BJ (cell line): ENCODE measurements around the gene ACAP1. TPM values are rescaled to one million over a fixed set of nuclear protein-coding genes. Genes with fewer than 3 reads are reported as not detected.
A peak's percentile ranks its signal among the peaks of the same experiment; 100 is the strongest.

ENCODE experiments used
- CTCF ChIA-PET: fragments of 350-600 bp; formaldehyde crosslinking; extraction: SDS; loops from one replicate; lab custom pipeline; 2021; ENCODE audit warnings: antibody characterized with exemption, inconsistent platforms; lab: Yijun Ruan, JAX
- POLR2A ChIA-PET: fragments of 300-600 bp; sonication (Branson Sonifier 250); formaldehyde crosslinking; extraction: SDS; loops from one replicate; lab custom pipeline; 2021; ENCODE audit warnings: antibody characterized with exemption; lab: Charles Lee
- DNase-seq: peaks from one replicate; pipeline ENCODE4 v3.0.0-alpha.2; 2011; ENCODE audit warnings: low read depth
- H3K27me3 ChIP-seq: 2 replicates; pipeline ENCODE4 v1.6.0; 2011; ENCODE audit warnings: low read length; ENCODE audit not compliant: control insufficient read depth, insufficient read depth
- H3K36me3 ChIP-seq: 2 replicates; pipeline ENCODE4 v1.5.1; 2011; ENCODE audit warnings: low read length; ENCODE audit not compliant: control insufficient read depth, insufficient read depth
- H3K4me3 ChIP-seq: 2 replicates; pipeline ENCODE4 v1.5.1; 2011; ENCODE audit warnings: low read depth, mild to moderate bottlenecking, control low read depth, low read length
- polyA plus RNA-seq: library from polyadenylated mRNA; depleted of rRNA; stranded (reverse); fragments of >200 nt; gene quantifications from 2 replicates; pipeline ENCODE4 v1.2.3, GENCODE V29; 2011
- TF ChIP-seq, protein P1 (sequence below): IDR thresholded peaks from 2 replicates; pipeline ENCODE4 v1.5.1; 2011; ENCODE audit warnings: low read depth, mild to moderate bottlenecking, control low read depth, inconsistent platforms, low read length, moderate library complexity; ENCODE audit not compliant: insufficient read depth

ACAP1 gene
- polyA plus RNA-seq, 1 experiment: 1.7 TPM

DNA sequence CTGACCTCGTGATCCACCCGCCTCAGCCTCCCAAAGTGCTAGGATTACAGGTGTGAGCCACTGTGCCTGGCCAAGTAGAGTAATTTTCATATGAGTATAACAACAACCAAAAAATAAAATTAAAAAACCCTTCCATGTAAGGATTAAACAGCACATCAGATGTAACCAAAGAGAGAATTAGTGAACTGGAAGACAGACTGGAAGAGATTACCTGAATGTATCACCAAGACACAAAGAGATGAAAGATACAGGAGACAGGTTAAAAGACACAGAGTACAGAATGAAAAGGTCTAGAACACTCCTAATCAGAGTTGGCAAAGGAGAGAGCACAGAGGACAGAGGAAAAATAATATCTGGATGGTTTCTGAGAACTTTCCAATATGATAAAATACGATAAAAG lies 42.8 kb downstream of the ACAP1 start:
- CTCF ChIA-PET: interaction anchor here (2.3 kb wide), 1 partner anchor 23 kb away, joined by 13 read pairs; no protein-coding TSS in a partner anchor
- TF ChIP-seq, protein P1, sequence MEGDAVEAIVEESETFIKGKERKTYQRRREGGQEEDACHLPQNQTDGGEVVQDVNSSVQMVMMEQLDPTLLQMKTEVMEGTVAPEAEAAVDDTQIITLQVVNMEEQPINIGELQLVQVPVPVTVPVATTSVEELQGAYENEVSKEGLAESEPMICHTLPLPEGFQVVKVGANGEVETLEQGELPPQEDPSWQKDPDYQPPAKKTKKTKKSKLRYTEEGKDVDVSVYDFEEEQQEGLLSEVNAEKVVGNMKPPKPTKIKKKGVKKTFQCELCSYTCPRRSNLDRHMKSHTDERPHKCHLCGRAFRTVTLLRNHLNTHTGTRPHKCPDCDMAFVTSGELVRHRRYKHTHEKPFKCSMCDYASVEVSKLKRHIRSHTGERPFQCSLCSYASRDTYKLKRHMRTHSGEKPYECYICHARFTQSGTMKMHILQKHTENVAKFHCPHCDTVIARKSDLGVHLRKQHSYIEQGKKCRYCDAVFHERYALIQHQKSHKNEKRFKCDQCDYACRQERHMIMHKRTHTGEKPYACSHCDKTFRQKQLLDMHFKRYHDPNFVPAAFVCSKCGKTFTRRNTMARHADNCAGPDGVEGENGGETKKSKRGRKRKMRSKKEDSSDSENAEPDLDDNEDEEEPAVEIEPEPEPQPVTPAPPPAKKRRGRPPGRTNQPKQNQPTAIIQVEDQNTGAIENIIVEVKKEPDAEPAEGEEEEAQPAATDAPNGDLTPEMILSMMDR: no peak
- Histone ChIP-seq H3K36me3 (no peaks in the 10 kb centered on the region), H3K27me3 (peaks cover 8% of the 10 kb centered on the region), H3K4me3 (no peak overlapping the region)
- DNase-seq: no peak
- POLR2A ChIA-PET: no interaction called here

DNA sequence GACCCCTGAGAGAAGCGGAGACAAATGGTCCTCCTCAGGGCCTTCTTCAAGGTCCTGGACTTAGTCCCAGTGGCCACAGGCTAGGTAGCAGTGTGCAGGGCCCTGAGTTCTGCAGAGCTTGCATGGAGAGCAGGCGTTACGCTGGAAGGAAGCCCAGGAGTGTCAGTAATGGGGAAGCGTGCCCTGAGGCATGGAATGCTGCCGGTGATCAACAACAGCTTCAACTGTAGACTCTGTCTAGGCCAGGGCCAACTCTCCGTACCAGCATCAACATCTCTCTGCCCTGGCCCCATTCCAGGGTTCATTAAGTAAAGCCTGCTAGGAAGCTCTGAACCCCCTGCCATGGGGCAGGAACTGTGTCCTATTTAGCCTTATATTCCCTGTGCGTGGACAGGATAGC lies 44.0 kb downstream of the ACAP1 start:
- Histone ChIP-seq H3K36me3 (no peaks in the 10 kb centered on the region), H3K4me3 (peak overlapping the region; percentile 41), H3K27me3 (peaks cover 8% of the 10 kb centered on the region)
- peak; percentile 39 for DNase-seq
- POLR2A ChIA-PET: no interaction called here
- CTCF ChIA-PET: interaction anchor here (0.7 to 2.3 kb wide), 4 partner anchors 24 to 180 kb away, joined by 3 to 13 read pairs (median 3); no protein-coding TSS in a partner anchor
- TF ChIP-seq, protein P1: no peak

DNA sequence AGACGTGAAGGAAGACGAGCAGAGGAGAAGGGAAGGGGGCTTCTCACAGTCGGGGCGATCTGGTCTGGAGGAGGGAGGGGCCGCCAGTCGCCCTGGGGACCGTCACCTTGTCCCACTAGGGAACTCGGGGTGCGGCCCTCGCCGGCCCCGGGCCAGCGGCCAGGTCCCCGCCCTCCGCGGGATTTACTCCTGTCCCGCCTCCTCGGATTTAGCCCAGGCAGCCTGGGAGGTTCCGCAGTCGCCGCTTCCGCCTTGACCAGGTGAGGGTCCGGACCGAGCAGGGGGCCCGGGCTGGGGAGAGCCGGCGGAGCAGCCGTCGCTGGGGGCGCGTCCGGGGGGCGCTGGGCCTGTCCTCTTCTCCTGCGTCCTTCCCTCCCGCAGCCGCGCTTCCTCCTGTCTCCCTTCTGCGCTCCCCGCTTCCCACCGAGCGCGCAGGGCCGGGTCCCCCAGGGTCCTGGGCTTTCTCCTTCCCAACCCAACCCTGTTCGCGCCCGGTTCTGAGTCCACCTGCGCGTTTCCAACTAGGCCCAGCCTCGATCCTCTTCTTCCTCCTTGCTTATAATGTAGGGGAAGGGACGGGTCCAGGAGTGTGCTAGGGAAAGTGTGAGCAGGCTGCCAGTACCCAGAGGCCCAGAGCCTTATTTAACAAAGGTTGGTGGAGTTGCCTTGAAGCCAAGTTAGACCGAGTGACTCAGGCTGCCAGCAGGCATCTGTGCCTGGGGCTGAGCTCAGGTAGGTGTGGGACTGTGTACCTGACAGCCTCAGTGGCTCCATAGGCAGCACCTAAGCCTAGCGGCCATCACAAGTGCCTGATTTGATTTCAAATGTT lies 44.7 kb downstream of the ACAP1 start, which contains the start of gene TNK1:
TSS of gene TNK1 (plus strand) at position 235 of the 829 bp plus-strand sequence. CDS start 1,838 bp downstream, outside the sequence.
- Histone ChIP-seq H3K36me3 (no peaks in the 10 kb centered on the region), H3K4me3 (peak within 1 kb of the TSS; percentile 41), H3K27me3 (peaks cover 8% of the 10 kb centered on the region)
- POLR2A ChIA-PET: no interaction called here
- DNase-seq: no peak
- CTCF ChIA-PET: interaction anchor here (0.7 to 2.3 kb wide), 3 partner anchors 25 to 179 kb away, joined by 3 to 13 read pairs (median 3); no protein-coding TSS in a partner anchor
- TF ChIP-seq, protein P1: no peak

DNA sequence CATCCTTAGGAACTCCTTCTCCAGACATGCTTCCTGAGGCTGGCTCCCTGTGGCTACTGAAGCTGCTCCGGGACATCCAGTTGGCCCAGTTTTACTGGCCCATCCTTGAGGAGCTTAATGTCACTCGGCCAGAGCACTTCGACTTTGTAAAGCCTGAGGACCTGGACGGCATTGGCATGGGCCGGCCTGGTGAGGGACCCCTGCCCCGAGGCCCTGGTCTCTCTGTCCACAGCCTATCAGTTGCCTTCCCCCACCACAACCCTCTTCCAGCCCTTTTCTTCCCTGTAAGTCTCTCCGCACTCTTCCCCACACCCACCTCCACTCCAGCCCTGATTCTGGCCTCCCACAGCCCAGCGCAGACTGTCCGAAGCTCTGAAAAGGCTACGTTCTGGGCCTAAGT lies 46.6 kb downstream of the ACAP1 start:
- DNase-seq: no peak
- ChIA-PET CTCF (interaction anchor here (0.8 to 5.7 kb wide), 2 partner anchors 27 to 305 kb away, joined by 4 to 26 read pairs; partner anchors contain the start of genes TMEM95 and TP53), POLR2A (no interaction called here)
- H3K36me3 ChIP-seq: peaks cover 2% of the 10 kb centered on the region; the same call in 1 of the 2 replicates
- peaks cover 8% of the 10 kb centered on the region for H3K27me3 ChIP-seq
- H3K4me3 ChIP-seq: no peak overlapping the region
- TF ChIP-seq, protein P1: no peak

DNA sequence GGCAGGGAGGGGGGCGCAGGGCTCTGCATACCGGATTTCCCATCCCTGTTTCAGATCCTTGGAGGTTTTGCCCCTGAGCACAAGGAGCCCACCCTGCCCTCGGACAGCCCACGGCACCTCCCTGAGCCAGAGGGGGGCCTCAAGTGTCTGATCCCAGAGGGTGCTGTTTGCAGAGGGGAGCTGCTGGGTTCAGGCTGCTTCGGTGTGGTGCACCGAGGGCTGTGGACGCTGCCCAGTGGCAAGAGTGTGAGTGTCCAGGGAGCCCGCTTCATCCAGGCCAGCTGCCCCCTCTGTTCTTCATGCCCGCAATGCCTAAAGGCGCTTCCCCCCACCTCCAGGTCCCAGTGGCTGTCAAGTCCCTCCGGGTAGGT lies 47.0 kb downstream of the ACAP1 start:
- Histone ChIP-seq H3K27me3 (peaks cover 8% of the 10 kb centered on the region), H3K4me3 (no peak overlapping the region), H3K36me3 (peaks cover 4% of the 10 kb centered on the region)
- TF ChIP-seq, protein P1: no peak
- DNase-seq: no peak
- CTCF ChIA-PET: interaction anchor here (5.7 kb wide), 1 partner anchor 28 kb away, joined by 26 read pairs; the partner anchor contains the start of gene TMEM95
- POLR2A ChIA-PET: no interaction called here
